ENCODE measurements around the gene AURKB.
A peak's percentile ranks its signal among the peaks of the same experiment; 100 is the strongest.

Gene AURKB

DNA sequence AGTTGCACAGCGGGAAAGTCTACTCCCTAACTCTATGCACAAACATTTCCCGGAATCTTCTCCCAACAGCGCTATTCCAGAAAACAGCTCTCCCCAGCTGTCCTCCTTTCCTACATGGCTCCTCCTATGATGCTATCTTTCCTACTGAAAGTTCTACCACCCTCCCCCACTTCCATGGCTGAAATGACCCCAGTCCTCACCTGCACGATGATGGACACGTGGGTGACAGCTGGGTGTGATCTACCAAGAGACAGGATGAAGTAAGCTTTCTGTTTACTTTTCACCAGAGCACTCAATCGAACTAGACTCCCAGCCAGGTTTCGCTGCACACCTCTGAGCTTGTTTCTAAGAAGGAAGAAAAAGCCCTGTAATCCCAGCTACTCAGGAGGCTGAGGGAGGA, 26.8 kb upstream of the AURKB start:
- no peaks in the 10 kb centered on the region for H3K27me3 Mint-ChIP-seq
- H3K36me3 Mint-ChIP-seq, result peaks cover 59% of the 10 kb centered on the region
- no peak for DNase-seq
- H3K4me1 Mint-ChIP-seq, result peaks cover 13% of the 10 kb centered on the region
- H3K27ac Mint-ChIP-seq, result no peak overlapping the region
- no peaks in the 10 kb centered on the region for H3K9me3 Mint-ChIP-seq
- CTCF ChIA-PET, result interaction anchor here (1.4 kb wide), 1 partner anchor 9 kb away, joined by 5 read pairs; no protein-coding TSS in a partner anchor
- no peak overlapping the region for H3K4me3 Mint-ChIP-seq

DNA sequence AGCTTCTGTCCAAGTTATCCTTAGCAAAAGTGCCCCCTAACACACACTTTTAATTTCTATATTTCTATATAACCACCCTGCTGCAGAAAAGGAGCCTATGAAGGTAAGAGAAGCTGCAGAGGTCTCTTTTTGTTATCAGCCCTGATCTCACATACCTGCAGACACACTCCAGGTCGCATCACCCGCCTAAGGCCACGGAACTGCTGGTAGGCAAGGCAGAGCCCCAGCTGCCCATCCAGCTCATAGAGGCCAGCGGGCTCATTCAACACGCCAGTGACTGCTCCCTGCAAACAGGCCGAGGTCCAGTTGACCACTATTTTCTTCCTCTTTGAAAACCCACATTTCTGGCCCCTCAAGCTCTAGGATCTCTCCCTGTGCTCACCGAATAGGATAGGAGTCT, 25.3 kb upstream of the AURKB start:
- CTCF ChIA-PET, result interaction anchor here (1.2 kb wide), 2 partner anchors 8 to 11 kb away, joined by 3 read pairs; no protein-coding TSS in a partner anchor
- Mint-ChIP-seq H3K27me3 (no peaks in the 10 kb centered on the region), H3K27ac (no peak overlapping the region), H3K4me3 (no peak overlapping the region), H3K9me3 (no peaks in the 10 kb centered on the region), H3K4me1 (peaks cover 13% of the 10 kb centered on the region), H3K36me3 (peaks cover 68% of the 10 kb centered on the region)
- no peak for DNase-seq

DNA sequence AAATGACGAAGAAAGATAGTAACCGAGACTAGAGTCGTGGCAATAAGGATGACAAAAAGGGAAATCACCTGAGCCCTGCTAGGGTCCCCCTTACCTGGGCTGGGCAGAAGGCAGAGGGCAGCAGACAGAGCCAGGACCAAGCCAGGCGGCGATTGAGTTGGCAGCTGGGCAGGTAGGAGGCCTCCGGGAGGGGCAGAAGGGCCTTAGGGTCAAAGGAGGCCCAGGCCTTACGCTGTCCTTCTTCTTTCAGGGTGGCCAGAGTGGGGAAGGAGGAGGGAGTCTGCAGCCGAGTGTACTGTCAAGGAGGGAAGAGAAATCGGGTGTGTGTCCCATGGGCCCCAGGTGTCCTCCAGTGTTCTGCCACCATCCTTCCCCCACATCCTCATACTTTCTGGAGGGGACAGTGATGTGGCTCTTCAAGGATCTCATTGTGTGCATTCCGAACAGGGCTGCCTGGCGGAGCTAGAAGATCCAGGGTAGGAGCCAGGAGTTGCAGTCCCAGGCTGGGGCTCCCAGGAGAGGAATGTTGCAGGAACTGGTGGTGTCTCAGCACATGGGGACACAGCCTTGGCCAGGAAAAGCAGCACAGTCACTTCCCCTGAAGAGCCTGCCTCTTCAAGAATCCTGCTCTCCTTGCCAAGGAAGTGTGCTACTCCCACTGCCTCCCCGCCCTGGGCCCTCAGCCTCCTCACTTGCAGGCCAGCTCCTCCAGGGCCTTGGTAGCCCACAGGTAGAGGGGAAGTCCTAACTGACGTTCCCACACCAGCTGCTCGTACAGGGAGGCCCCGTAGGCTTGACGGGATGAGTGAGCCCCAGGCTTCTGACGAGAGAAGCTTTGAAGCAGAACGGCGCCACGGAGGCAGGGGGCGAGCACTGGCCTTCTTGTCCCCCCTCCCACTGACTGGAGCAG, 24.2 kb upstream of the AURKB start:
- H3K27me3 Mint-ChIP-seq, result no peaks in the 10 kb centered on the region
- H3K4me3 Mint-ChIP-seq, result no peak overlapping the region
- H3K4me1 Mint-ChIP-seq, result peaks cover 9% of the 10 kb centered on the region
- peaks cover 73% of the 10 kb centered on the region for H3K36me3 Mint-ChIP-seq
- CTCF ChIA-PET, result interaction anchor here (1.2 kb wide), 2 partner anchors 9 to 12 kb away, joined by 3 read pairs; no protein-coding TSS in a partner anchor
- no peaks in the 10 kb centered on the region for H3K9me3 Mint-ChIP-seq
- DNase-seq, result no peak
- H3K27ac Mint-ChIP-seq, result peak overlapping the region; percentile 66

DNA sequence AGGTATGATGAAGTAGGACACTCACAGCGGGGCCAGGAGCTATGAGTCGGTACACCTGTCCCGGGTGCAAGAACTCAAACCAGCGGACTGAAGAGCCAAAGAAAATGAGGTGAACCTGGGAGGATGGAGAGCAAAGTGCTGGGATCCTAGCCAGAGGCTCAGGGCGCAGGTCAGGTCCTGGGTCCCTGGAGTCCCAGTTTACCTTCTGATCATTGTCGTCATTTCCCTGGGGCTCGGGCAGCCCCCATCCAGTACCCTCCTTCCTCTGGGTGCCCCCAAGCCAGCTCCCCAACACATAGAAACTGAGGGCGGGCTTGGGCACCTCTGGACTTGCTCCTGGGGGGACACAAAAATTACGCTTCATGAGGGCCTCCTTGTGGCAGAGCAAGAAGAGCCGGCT, 21.3 kb upstream of the AURKB start:
- Mint-ChIP-seq H3K4me1 (peaks cover 15% of the 10 kb centered on the region), H3K9me3 (no peaks in the 10 kb centered on the region), H3K27me3 (no peaks in the 10 kb centered on the region), H3K4me3 (no peak overlapping the region), H3K27ac (no peak overlapping the region), H3K36me3 (peaks cover 76% of the 10 kb centered on the region)
- DNase-seq, result no peak
- CTCF ChIA-PET, result no interaction called here

DNA sequence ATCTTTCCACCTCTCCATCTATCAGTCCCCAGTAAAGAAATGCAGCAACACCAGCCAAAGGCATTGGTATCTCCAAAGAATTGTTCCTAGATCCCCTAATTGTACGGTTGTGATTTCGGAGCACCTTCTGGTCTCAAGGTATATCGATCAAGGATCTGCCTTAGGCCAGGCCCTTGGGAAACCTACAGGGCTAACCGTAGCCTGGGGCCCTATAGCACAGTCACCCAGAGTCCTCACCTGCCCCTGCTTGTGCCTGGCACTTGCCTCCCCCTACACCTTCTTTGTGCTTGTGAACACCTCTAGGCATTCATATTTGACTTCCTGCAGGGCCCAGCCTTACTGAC, 16.8 kb upstream of the AURKB start:
- Mint-ChIP-seq H3K9me3 (no peaks in the 10 kb centered on the region), H3K4me3 (peak overlapping the region; percentile 2), H3K27ac (peak overlapping the region; percentile 65), H3K4me1 (peaks cover 47% of the 10 kb centered on the region), H3K27me3 (peaks cover 8% of the 10 kb centered on the region), H3K36me3 (peaks cover 56% of the 10 kb centered on the region)
- CTCF ChIA-PET, result no interaction called here
- DNase-seq, result no peak

DNA sequence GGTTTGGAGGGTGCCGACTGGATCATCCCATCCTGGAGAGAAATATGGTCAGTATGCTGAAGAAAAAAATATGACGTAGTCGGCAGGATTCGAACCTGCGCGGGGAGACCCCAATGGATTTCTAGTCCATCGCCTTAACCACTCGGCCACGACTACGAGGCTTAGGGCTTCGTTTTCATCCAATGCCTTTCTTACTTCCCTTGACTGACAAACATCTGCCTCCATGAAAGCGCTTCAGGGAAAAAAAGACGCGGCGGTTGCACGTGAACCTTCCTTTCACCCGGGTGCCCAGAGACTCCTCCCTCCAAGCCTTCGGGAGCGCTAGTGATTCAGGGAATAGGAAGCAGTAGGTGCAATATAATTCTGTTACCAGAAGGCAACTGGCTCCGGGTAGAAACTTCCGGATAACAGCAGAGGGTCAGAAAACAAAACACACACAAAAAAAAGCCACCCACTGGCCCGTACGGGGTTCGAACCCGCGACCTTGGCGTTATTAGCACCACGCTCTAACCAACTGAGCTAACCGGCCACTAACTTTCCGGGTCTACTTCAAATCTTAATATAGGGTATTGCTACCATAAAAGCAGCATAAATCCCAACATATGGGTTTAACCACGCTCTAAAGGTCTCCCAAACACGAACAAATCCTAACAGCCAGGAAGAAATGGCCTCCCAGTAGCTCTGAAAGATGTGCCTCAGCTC, 16.3 kb upstream of the AURKB start:
- Mint-ChIP-seq H3K27me3 (peaks cover 9% of the 10 kb centered on the region), H3K9me3 (no peaks in the 10 kb centered on the region), H3K27ac (peak overlapping the region; percentile 65), H3K4me3 (peak overlapping the region; percentile 6), H3K4me1 (peaks cover 49% of the 10 kb centered on the region), H3K36me3 (peaks cover 54% of the 10 kb centered on the region)
- DNase-seq, result no peak
- CTCF ChIA-PET, result no interaction called here

DNA sequence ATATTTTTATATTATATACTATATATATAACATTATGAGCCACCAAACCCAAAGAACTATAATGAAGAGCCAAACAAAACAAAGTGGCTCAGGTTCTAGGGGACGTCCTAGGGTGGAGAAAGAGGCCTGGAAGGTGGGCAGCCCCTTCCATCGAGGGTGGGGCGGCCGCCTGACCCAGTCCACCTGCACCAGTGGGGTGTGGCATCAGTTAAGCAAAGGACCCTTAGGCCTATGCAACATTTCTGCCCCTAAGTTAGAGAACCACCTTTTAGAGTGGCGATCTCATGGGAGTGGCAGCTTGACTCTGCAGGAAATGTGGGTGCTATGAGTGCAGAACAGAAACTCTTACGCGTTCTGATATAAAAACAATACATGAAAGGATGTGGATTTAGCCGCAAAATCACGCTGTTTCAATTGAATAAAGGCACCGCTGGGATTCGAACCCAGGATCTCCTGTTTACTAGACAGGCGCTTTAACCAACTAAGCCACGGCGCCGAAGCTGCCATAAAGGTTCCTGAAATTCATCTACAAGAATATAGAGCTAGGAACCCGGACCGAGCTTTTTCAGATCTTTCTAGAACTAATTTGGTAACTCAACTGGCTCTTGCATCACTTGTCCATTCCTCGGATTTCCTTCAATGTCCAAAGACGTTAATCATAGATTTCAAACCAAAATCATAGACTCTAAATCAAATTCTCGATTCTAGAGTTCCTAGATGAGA, 15.6 kb upstream of the AURKB start:
- DNase-seq, result peak; percentile 74
- H3K4me3 Mint-ChIP-seq, result peak overlapping the region; percentile 6
- H3K4me1 Mint-ChIP-seq, result peaks cover 52% of the 10 kb centered on the region

DNA sequence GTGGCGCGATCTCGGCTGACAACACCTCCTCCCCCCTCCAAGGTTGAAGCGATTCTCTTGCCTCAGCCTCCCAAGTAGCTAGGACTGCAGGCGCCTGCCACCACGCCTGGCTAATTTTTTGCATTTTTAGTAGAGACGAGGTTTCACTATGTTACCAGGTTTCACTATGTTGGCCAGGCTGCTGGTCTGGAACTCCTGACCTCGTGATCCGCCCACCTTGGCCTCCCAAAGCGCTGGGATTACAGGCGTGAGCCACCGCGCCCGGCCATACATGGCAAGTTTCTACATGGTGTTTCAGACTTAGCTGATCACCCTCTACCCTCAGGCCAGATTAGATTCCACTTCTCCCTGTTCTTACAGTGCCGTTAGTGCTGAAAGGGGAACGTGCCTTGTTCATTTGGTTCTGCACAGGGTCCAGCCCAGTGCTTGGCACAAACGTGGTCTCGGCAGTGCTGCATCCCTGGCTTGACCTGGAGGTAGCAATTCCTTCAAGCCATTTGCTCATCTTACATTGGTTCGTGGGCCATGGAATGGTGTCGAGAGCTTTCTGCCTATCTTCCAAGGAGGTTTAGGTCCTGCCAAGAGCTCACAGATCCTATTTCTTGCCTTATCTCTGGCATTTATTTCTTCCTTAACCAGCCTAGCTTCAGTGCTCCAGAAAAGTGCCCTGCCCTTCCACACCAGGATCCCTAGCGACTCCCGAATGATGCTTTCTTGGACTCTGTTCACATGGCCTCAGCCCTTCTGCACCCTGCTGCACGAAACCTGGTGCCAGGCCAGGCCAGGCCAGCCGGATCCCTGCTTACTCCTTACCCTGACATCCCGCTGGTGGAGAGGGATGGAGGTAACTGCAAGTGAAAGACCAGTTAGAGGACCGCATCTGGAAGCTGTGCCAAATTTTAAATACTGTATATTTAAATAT, 14.8 kb upstream of the AURKB start:
- no peak for DNase-seq
- Mint-ChIP-seq H3K36me3 (peaks cover 50% of the 10 kb centered on the region), H3K27ac (peak overlapping the region; percentile 84), H3K27me3 (peaks cover 15% of the 10 kb centered on the region), H3K9me3 (no peaks in the 10 kb centered on the region), H3K4me1 (peaks cover 58% of the 10 kb centered on the region), H3K4me3 (peak overlapping the region; percentile 57)
- CTCF ChIA-PET, result interaction anchor here (0.8 to 5.9 kb wide), 5 partner anchors 16 to 76 kb away, joined by 3 to 38 read pairs (median 4); partner anchors contain the start of genes CTC1, PFAS and SLC25A35

More for the DNA sequence above, 15.6 kb upstream of the AURKB start:
- H3K27me3 Mint-ChIP-seq, result peaks cover 15% of the 10 kb centered on the region
- CTCF ChIA-PET, result interaction anchor here (1.3 to 5.9 kb wide), 2 partner anchors 22 to 75 kb away, joined by 4 to 38 read pairs; partner anchors contain the start of genes CTC1 and PFAS
- peaks cover 52% of the 10 kb centered on the region for H3K36me3 Mint-ChIP-seq
- H3K9me3 Mint-ChIP-seq, result no peaks in the 10 kb centered on the region
- peak overlapping the region; percentile 65 for H3K27ac Mint-ChIP-seq

DNA sequence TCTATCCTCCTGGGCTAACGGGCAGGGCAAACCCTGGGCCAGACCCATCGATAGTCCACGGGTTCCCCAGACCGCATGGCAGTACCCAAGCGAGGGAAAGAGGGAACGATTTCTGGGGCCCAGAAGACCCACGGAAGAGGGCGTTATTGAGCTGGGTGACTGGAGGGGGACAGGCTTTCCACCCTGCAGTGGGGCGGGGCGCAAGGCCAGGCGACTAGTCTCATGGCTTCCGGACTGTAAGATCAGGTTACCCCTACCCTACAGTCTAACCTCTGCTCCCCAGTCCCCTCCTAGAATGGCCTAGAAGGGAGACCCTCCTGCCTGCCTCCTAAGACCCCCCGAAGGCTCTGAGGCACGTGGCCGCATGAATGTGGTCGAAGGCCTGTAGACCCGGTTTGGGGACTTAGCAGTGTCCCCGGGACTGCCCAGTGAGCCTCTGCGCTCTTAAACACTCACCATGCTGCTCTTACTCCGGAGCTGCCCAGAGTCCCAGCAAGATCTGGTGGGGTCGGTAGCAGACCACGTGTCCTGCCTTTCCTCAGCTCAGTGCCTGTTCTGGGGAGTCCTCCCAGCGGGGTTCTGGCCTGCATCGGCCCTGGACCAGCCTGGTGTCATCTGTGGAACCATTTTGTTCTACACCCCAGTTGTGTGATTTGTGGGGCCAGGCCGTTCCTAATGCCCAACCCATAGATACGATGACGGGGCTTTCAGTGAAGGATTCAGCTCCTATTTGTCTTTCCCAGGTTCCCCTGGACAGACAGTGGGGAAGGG, 13.2 kb upstream of the AURKB start:
- CTCF ChIA-PET, result interaction anchor here (0.6 to 5.9 kb wide), 9 partner anchors 13 to 104 kb away, joined by 3 to 38 read pairs (median 7); partner anchors contain the start of genes CTC1 and PFAS
- H3K4me1 Mint-ChIP-seq, result peaks cover 66% of the 10 kb centered on the region
- peaks cover 15% of the 10 kb centered on the region for H3K27me3 Mint-ChIP-seq
- peak overlapping the region; percentile 100 for H3K27ac Mint-ChIP-seq
- H3K4me3 Mint-ChIP-seq, result peak overlapping the region; percentile 96
- peaks cover 43% of the 10 kb centered on the region for H3K36me3 Mint-ChIP-seq
- DNase-seq, result peak; percentile 77
- H3K9me3 Mint-ChIP-seq, result no peaks in the 10 kb centered on the region

DNA sequence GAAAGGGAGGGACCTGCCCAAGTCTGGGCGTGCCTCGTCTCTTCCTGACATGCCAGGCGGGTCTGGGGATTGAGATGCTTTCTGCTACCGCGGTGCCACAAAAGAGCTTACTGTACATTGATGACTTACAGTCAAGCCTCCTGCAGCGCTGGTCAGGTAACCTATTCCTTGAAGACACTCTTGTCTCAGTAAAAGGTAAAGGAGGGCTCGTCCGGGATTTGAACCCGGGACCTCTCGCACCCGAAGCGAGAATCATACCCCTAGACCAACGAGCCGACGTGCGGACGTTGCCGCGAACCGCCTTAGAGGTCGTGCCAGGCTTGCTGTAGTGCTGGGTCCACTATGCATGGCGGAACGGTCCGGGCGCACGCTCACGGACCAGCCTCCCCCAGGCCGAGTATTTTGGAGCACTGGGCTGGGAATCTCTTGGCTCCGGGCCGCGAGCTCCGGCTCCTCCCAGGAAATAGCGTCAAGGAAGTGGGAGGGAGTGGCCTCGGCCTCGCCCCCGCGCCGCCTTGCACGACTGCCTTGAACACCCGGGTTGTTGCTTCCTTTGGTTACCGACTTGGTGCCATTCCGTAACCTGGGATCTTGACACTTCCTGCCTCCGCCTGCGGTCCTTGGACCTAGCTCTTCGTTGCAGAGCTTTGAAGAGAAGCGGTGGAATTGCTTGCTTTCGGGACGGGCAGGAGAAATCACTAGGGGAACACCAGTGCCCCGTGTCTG, 12.4 kb upstream of the AURKB start:
- H3K27ac Mint-ChIP-seq, result peak overlapping the region; percentile 100
- CTCF ChIA-PET, result interaction anchor here (1.0 to 5.9 kb wide), 7 partner anchors 14 to 103 kb away, joined by 3 to 38 read pairs (median 8); partner anchors contain the start of genes CTC1 and PFAS
- H3K36me3 Mint-ChIP-seq, result peaks cover 45% of the 10 kb centered on the region
- H3K9me3 Mint-ChIP-seq, result no peaks in the 10 kb centered on the region
- DNase-seq, result peak; percentile 93
- peaks cover 15% of the 10 kb centered on the region for H3K27me3 Mint-ChIP-seq
- peaks cover 69% of the 10 kb centered on the region for H3K4me1 Mint-ChIP-seq
- H3K4me3 Mint-ChIP-seq, result peak overlapping the region; percentile 96

DNA sequence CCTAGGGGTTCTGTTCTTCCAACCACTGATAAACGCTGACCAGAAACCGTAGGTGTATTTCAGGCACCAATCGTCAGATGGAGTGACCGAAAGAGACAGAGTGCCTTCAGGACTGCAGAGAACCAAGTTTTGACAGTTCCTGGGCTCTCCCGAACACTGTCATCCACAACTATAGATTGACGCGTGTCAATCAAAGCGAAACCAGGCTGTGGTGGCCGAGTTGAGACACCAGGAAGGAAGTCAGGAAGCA, 11.9 kb upstream of the AURKB start:
- peaks cover 40% of the 10 kb centered on the region for H3K36me3 Mint-ChIP-seq
- peaks cover 15% of the 10 kb centered on the region for H3K27me3 Mint-ChIP-seq
- peak overlapping the region; percentile 96 for H3K4me3 Mint-ChIP-seq
- CTCF ChIA-PET, result interaction anchor here (1.0 to 5.9 kb wide), 6 partner anchors 12 to 103 kb away, joined by 3 to 38 read pairs (median 9); partner anchors contain the start of genes AURKB, CTC1 and PFAS
- no peak for DNase-seq
- peaks cover 64% of the 10 kb centered on the region for H3K4me1 Mint-ChIP-seq
- no peaks in the 10 kb centered on the region for H3K9me3 Mint-ChIP-seq
- peak overlapping the region; percentile 100 for H3K27ac Mint-ChIP-seq
